GM12892 (cell line): Measurements from ENCODE around the gene PNO1.
"Not testable (repeated sequence)": the region's sequence is repeated elsewhere in the genome, so short reads cannot be mapped to it uniquely, and the experiment has no call there.

Experiments
- DNase-seq: peaks from one replicate; pipeline ENCODE4 v3.0.0; 2011; ENCODE audit not compliant: insufficient read length
- FAIRE-seq: peaks from 2 replicates; lab custom pipeline; 2011; peaks lifted over from hg19 to GRCh38; lab: Jason Lieb, UNC
- POLR2A ChIP-seq: IDR thresholded peaks from 2 replicates; pipeline ENCODE4 v1.6.1; 2011; ENCODE audit warnings: low read depth, low read length, control low read depth
- POLR2AphosphoS5 ChIP-seq: IDR thresholded peaks from 2 replicates; pipeline ENCODE4 v1.6.1; 2011; ENCODE audit warnings: low read depth, low read length, control low read depth
- TAF1 ChIP-seq: IDR thresholded peaks from 2 replicates; pipeline ENCODE4 v1.6.1; 2011; ENCODE audit warnings: low read depth, mild to moderate bottlenecking, control low read depth, low read length, borderline replicate concordance

PNO1 gene

DNA sequence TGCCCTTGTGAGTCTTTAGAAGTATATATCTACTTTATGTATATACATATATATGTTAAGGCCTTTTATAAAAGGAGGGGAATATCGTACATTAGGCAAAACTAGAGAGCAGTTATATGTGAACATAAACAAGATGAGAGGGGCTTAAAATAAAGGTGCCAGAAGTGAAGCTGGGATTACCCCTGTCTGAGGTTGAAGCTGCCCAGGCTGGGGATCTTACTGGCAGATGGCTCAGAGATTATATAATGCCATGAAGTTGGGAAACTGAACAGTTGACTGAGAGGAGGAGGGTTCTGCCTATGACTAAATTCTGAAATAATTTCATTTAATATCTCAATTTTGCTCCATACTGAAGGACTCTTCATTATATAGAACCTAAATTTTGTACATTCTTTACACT lies 6.0 kb downstream of the PNO1 start:
- FAIRE-seq (no peak), DNase-seq (no peak)
- TF ChIP-seq TAF1 (no peak), POLR2A (no peak), POLR2AphosphoS5 (no peak)

- DNase-seq = no peak
- no peak for FAIRE-seq
- TF ChIP-seq TAF1 (no peak), POLR2AphosphoS5 (no peak), POLR2A (no peak)
Observed at GRCh38 chr2:68167186-68167585, 9.5 kb downstream of the PNO1 start.

DNA sequence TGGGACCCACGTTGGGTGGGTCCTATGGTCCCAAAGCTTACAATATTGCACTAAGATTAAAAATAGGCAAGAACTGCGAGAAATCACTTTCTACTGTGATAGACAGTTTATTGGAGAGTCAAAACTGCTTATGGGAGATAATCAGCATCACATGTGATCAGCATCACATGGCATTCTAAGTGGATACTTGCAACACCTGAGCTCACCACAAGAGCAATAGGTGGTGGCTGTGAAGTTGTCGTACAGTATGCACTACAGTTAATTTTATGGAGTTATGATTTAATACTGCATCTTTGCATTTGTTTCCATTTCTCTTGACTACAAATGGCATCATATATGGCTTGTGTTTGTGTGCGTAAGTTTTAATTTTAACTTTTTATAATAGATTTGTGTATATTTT lies 11.6 kb downstream of the PNO1 start:
- no peak for TF ChIP-seq POLR2A
- TF ChIP-seq TAF1 = no peak
- no peak for TF ChIP-seq POLR2AphosphoS5
- DNase-seq (no peak), FAIRE-seq (no peak)

- DNase-seq (no peak), FAIRE-seq (no peak)
- TF ChIP-seq POLR2AphosphoS5 = no peak
- TF ChIP-seq POLR2A = no peak
- TF ChIP-seq TAF1 = no peak
Observed at GRCh38 chr2:68171146-68171545, 13.5 kb downstream of the PNO1 start.

DNA sequence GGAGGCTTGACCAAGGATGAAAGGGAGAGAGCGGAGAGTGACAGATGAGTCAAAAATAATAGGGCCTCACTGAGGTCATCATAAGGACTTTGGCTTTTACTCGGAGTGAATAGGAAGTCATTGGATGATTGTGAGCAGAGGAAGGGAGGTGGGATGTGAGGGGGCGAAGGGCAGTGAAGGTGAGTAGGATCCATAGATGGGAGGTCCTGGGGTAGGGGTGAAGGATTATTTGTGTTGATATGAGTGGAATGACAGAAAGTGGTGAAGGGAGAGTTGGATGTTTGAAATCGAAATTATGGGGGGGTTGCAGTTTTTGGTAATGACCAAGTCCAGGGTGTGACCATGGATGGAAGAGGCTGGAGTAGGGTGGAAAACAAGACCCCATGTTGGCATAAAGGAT lies 14.0 kb downstream of the PNO1 start:
- FAIRE-seq = no peak

GRCh38 chr2:68172521-68172920 lies 14.8 kb downstream of the PNO1 start:
- FAIRE-seq = no peak
- TF ChIP-seq TAF1 (no peak), POLR2AphosphoS5 (no peak), POLR2A (no peak)

More for the DNA sequence above, 14.0 kb downstream of the PNO1 start:
- TF ChIP-seq POLR2AphosphoS5 (no peak), POLR2A (no peak), TAF1 (no peak)
- DNase-seq = no peak

DNA sequence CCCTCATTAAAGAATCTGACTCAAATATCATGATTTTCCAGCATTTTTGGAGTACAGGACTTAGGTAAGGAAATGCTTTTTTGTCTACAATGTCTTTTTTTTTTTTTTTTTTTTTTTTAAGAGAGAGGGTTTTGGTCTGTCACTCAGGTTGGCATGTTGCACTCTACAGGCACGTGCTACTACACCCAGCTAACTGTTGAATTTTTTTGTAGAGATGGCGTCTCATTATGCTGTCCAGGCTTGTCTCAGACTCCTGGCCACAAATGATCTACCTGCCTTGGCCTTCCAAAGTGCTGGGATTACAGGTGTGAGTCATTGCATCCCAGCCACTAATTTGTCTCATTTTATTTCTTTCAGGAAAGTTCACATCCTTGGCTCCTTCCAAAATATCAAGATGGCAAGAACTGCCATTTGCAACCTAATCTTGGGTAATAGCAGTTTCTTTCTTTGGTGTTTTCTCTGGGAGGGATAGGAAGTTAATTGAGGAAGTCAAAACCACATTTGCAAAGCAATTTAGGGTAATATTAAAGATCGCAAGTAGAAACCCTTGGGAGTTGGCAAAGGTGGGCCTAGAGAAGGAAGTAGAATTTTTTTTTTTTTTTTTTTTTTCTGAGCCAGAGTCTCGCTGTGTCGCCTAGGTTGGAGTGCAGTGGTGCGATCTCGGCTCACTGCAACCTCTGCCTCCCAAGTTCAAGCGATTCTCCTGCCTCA lies 15.5 kb downstream of the PNO1 start:
- FAIRE-seq (no peak), DNase-seq (no peak)
- TF ChIP-seq TAF1 (no peak), POLR2AphosphoS5 (no peak), POLR2A (no peak)

More at GRCh38 chr2:68172521-68172920, 14.8 kb downstream of the PNO1 start:
- no peak for DNase-seq

DNA sequence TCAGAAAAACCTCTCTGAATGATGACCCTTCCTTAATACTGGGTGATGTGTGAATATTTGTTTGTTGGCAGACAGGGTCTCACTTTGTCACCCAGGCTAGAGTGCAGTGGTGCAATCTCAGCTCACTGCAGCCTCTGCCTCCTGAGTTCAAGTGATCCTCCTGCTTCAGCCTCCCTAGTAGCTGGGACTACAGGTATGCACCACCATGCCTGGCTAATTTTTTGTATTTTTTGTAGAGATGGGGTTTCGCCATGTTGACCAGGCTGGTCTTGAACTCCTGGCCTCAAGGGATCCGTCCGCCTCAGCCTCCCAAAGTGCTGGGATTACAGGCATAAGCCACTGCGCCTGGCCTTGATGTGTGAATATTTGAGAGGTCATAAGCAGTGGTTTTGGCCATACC lies 17.5 kb downstream of the PNO1 start:
- FAIRE-seq, DNase-seq: not testable (repeated sequence)

DNA sequence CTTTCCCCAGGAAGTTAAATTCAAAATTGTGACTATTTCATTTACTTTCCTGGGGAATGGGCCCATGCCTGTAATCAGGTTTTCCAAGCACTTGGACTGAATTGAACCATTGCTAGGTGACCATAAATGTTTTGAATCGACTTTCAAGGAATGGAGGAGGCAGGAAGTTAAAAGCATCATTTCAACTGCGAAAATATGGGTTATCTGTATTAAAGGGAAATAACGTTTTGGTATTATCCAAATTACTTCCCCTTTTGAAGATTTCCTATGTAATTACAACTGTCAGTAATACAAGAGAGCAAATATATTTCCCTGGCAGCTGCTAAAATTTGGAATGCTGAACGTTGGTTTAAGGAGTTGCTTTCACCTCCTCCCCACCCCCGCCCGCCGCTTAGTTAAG lies 19.0 kb downstream of the PNO1 start:
- no peak for DNase-seq
- TF ChIP-seq TAF1 (no peak), POLR2AphosphoS5 (no peak), POLR2A (no peak)
- FAIRE-seq = no peak

DNA sequence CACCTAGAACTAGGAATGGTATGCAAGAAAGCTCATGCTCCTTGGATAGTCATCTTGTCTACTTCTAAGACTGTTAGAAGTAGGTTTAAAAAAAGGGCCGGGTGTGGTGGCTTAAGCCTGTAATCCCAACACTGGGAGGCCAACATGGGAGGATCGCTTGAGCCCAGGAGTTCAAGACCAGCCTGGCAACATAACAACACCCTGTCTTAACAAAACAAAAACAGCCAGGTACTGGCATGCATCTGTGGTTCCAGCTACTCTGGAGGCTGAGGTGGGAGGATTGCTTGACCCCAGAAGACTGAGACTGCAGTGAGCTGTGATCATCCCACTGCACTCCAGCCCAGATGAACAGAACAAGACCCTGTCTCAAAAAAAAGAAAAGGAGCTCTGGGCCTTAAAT lies 19.9 kb downstream of the PNO1 start:
- DNase-seq = no peak

DNA sequence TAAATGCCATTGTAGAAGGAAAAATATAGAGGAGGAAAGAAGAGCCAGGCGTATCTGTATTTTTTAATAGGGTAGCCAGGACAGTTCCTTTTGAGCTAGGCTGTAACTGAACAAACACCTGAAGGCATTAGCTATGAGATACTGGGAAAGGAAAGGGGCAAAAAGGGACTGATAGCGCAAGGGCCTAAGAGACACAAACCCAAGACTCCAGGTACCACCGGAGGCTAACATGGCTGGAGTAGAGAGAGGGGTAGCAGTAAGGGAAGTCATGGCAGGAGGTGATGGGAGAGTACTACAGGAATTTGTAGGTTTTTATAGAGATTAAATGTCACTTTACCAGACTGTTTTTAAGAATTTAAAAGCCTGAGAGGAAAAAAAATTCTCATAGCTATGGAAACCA lies 20.7 kb downstream of the PNO1 start:
- TF ChIP-seq POLR2AphosphoS5 (no peak), TAF1 (no peak), POLR2A (no peak)
- no peak for DNase-seq
- FAIRE-seq = no peak

More for the DNA sequence above, 19.9 kb downstream of the PNO1 start:
- no peak for TF ChIP-seq POLR2A
- no peak for TF ChIP-seq POLR2AphosphoS5
- no peak for TF ChIP-seq TAF1
- FAIRE-seq = no peak

- FAIRE-seq (no peak), DNase-seq (no peak)
- no peak for TF ChIP-seq TAF1
- no peak for TF ChIP-seq POLR2AphosphoS5
- TF ChIP-seq POLR2A = no peak
Observed at GRCh38 chr2:68178954-68179627, 21.4 kb downstream of the PNO1 start.
